ENCODE data around the gene RERG. TPM values are rescaled to one million over a fixed set of nuclear protein-coding genes. Genes with fewer than 3 reads are reported as not detected.
"Not testable (repeated sequence)": the region's sequence is repeated elsewhere in the genome, so short reads cannot be mapped to it uniquely, and the experiment has no call there.

RERG gene, protein sequence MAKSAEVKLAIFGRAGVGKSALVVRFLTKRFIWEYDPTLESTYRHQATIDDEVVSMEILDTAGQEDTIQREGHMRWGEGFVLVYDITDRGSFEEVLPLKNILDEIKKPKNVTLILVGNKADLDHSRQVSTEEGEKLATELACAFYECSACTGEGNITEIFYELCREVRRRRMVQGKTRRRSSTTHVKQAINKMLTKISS
- 2.2 TPM for total RNA-seq

GRCh38 chr12:15220915-15221885 is at the start of gene RERG:
Gene RERG, minus strand, starts transcription at chr12:15221417. Its CDS starts 3,928 bp downstream, at chr12:15217489.
- peak; percentile 78 for DNase-seq

DNA sequence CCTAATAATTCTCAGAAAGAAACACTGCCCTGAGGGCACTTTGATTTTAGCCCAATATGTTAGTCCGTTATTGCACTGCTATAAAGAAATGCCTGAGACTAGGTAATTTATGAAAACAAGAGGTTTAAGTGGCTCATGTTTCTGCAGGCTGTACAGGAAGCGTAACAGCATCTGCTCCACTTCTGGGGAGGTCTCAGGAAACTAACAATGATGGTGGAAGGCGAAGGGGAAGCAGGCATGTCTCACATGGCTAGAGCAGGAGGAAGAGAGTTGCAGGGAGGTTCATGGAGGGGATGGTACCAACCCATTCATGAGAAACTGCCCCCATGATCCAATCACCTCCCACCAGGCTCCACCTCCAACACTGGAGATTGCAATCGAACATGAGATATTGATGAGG is 49.4 kb upstream of the RERG start:
- DNase-seq, result no peak

GRCh38 chr12:15268927-15269552 is 47.8 kb upstream of the RERG start:
- DNase-seq, result no peak

- DNase-seq, result no peak
These were observed 47.1 kb upstream of the RERG start for GRCh38 chr12:15268309-15268708.

DNA sequence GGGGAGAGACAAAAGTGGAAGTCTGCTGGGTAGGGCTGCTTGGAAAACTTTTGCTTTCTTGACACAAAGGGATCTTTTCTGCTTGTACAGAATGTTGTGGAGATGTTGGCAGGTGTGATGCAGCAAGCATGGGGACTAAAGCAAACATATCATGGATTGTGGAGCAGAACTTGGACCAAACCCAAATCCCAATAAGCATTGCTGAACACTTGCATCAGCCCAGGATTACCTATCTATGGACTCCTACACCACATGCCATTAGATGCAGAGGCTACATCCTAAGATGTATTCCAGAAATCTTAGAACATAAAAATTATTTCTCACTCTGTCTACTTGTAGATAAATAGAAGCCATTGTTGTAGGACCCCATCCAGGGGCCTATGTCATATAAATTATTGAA is 44.7 kb upstream of the RERG start:
- no peak for DNase-seq

DNA sequence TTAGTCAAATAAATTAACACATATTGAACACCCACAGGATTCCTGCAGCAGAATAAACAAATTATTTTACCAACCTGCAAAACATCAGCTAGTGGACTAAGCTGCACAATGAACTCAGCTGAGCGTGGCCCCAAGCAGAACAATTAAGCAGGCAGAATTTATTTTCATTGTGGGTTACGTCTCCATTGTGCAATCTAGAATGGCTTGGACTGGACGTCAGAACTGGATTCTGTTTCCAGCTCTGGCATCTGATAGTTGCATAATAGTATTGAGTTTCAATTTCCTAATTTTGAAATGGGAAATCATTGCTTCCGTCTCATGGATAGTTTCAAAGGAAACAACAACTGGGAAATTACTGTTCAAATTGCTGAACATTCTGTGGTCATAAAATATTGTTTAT is 35.5 kb upstream of the RERG start:
- DNase-seq, result no peak

DNA sequence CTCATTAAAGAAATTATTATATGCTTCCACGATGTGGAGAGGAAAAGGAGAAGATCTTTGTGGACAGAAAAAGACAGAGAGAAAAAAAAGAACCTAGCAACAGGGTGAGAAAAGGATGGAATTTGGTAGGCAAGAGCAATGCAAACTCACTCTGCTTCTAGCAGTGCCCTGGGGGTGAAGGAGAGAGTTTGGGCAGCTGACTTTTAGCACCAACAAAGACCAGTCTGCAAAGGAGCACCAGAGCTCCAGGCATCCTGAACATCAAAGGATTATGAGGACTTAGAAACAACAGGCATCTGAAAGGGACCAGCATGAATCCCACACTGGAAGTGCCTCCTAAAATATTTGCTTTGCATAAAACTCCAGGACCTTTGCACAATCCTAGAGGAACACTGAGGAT is 32.8 kb upstream of the RERG start:
- no peak for DNase-seq

DNA sequence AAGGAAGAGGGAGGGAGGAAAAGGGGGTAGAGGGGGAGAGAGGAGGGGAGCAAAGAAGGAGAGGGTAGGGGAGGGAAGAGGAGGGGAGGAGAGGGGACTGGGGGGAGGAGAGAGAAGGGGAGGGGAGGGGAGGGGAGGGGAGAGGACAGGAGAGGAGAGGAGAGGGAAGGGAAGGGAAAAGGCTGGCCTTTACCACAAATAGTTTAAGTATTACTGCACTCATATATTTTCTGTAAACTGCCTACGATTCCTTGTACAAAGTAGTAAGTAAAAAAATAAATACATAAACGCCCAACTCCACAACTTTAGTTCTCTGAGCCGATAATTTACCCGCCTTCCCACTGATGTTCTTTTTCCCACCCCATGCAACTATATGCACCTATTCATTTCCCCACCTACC is 23.7 kb upstream of the RERG start:
- DNase-seq, result no peak

GRCh38 chr12:15244341-15244740 is 23.1 kb upstream of the RERG start:
- no peak for DNase-seq

DNA sequence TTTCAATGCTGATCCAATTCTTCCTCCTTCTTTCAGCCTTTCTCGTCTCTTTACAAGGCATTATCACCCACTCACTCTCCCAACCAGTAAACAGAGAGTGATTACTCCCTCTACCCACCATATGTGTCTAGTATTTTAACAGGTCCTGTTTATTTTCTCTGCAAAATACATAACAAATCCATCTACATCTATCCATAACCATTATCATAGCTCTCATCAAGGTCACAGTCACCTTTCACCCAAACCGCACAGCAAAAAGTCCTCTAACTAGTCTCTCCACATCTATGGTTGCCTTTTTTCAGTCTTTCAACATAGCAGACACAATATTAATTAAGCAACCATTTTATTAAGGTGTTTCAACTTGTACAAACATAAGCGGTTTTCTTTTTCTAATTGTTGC is 21.9 kb upstream of the RERG start:
- no peak for DNase-seq

DNA sequence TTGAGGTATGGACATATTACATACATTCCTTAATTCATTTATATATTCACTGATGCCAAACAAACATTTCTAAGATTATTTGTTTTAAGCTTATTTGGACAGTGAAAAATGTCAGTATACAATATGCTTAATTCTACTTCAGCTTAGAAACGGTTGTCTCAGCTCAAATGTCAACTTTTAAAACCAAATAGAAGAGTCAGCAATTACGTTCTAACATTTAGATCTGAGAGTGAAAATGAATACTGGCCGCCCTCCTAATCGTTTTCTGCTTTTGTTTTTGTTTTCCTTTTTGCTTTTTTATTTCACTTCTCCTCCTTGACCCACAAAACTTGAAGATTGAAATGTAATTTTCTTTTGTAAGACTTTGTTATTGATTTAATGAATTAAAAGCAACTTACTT is 19.7 kb upstream of the RERG start:
- no peak for DNase-seq

GRCh38 chr12:15234508-15234907 is 13.3 kb upstream of the RERG start:
- DNase-seq, result no peak

GRCh38 chr12:15234011-15234410 is 12.8 kb upstream of the RERG start:
- no peak for DNase-seq

DNA sequence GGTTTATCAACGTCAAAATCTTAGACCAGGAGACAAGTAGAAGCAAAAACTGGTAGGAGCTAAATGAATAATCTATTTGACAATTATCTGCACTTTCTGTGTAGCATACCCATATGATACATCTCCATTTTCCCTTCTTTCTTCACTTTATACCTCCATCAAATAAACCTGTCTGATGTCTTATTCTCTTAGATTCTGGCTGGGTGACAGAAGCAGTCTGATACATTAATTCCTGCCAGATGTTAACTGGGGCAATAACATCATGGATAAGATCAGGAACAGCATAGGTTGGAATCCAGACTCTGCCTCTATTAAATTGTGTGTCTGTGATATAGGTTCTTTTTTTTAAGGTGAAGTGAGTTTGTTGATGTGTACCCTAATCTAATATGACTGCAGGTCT is 11.7 kb upstream of the RERG start:
- DNase-seq, result no peak

GRCh38 chr12:15231493-15231892 is 10.3 kb upstream of the RERG start:
- DNase-seq, result no peak

DNA sequence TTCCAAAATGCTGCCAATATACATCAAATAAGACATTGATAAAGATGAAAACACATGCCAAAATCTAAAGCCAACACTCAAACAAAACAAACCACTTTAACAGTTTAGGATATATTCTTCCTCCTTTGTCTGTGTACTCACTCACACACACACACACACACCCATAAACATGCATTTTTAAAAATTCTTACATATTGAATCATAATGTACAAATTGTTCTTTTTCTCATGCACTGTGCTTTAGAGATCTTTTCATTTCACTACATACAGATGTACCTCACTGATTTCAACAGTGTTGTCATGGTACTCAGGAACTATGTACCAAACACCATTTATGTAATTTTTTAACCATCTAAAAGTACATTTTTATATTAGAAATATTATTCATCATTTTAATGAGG is 9.5 kb upstream of the RERG start:
- DNase-seq, result no peak

DNA sequence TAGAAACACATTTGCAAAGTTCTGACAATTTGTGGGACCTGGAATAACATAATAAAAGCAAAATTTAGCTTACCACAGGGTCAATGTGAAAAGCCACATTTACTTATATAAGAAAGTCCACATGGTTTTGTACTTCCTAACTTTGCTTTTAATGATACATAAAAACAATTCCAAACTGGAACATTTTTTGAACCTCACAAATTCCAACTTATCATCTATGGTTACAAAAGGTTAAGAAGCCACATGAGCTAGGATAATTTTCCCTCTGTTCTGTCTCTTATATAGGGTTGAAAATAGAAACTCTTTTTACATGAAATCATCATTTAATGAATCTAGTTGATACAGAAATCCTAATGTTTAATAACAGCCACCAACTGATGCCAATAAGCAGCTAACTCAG is 8.9 kb upstream of the RERG start:
- DNase-seq, result no peak

DNA sequence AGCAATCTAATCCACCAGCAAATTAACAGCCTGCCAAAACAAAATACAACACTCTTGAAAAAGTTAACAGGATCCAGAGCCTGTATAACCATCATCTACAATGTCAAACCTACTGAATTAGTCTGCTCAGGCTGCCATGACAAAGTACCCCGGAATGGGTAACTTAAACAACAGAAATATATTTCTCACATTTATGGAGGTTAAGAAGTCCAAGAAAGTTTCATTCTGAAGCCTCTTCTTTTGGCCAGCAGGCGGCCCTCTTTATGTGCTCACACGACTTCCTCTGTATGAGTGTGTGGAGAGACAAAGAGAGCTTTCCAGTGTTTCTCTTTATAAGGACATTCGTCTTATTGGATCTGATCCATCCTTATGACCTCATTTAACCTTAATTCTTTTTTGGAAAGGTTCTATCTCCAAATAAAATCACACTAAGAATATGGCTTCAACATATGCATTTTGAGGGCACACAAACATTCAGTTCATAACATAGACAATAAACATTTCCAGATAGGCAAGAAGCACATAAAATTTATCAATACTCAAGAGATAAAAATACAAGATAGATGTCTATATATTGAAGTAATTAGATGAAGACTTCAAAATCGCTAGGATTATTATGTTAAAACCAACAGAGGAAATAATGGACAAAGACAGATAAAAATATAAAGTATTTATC is 5.9 kb upstream of the RERG start:
- no peak for DNase-seq

GRCh38 chr12:15225863-15226218 is 4.6 kb upstream of the RERG start:
- not testable (repeated sequence) for DNase-seq

DNA sequence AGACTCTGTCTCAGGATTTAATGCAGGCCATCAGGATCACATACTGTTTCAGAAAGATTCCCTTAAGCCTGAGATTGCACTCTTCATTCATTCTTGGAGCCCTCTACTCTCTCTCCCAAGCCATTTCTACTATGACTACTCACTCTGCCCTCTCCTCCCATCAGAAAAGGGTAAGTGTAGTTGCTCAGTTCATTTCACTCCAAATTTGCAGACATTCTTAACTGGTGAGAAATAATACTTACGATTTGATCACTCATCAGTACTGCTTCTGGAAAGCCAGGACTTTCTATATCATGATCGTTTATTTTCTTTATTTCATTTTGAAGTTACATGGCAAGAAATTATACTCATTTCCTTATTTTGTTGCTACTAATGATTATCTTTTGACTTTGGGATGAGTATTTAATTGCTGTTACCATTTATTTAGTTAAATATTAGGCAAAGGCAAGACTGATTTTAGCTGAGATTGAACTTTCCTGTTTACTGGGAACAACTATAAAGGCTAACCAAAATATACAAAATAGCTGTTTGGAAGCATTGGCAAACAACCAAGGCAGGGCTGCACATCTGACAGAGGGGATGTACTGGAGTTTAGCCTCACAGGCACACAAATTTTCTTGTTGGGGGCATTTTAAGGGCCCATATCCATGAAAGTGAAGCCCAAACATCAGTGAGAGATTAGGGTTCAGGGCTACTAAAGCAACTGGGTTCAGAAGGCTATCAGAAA is 4.1 kb upstream of the RERG start:
- DNase-seq, result no peak

- DNase-seq, result no peak
These were observed 1.0 kb upstream of the RERG start for GRCh38 chr12:15222219-15222618.

DNA sequence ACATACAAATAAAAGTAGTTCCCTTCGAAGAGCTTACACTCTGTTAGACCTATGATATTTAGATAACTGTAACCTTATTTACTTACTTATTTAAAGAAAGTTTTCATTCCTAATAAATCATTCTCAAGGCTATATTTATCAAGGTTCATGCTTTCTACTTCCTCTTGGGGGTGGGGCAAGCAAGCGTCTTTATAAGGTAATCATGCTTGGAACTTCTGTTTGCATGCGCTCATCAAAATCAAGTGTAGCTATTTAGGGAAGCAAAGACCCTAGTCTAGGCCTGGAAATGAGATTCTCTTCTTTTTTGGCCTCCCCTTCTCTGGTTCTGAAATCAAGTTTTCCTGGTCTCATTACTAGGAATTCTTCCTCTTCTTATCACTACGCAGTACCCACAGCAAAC is 766 bp downstream of the RERG start:
- DNase-seq, result no peak
